Kidney epithelial cell (primary cell): ENCODE data around the gene KCTD15. TPM values are rescaled to one million over a fixed set of nuclear protein-coding genes. Genes with fewer than 3 reads are reported as not detected.

Source experiments
- DNase-seq: peaks from one replicate; pipeline ENCODE4 v3.0.0-alpha.2; 2010; ENCODE audit warnings: low read depth
- H3K27me3 ChIP-seq: 2 replicates; pipeline ENCODE4 v1.6.0; 2011; ENCODE audit warnings: low read length; ENCODE audit not compliant: control insufficient read depth, insufficient read depth
- H3K36me3 ChIP-seq: 2 replicates; pipeline ENCODE4 v1.5.1; 2011; ENCODE audit warnings: low read length; ENCODE audit not compliant: control insufficient read depth, insufficient read depth
- H3K4me3 ChIP-seq: 2 replicates; pipeline ENCODE4 v1.5.1; 2011; ENCODE audit warnings: low read depth, mild to moderate bottlenecking, control low read depth, low read length
- CTCF ChIP-seq: IDR thresholded peaks from 2 replicates; pipeline ENCODE4 v1.5.1; 2011; ENCODE audit warnings: mild to moderate bottlenecking, moderate library complexity, low read length, control low read depth, inconsistent platforms; ENCODE audit not compliant: insufficient read depth, poor library complexity, severe bottlenecking
- total RNA-seq: library from RNA; depleted of rRNA; stranded (reverse); fragments of >200 nt; gene quantifications from 2 replicates; pipeline ENCODE4 v1.2.3, GENCODE V29; 2015

KCTD15 gene
- total RNA-seq, 1 donor from 2014 or later = 73.5 TPM

- Histone ChIP-seq H3K36me3 (no peaks in the 10 kb centered on the region), H3K27me3 (peaks cover 12% of the 10 kb centered on the region), H3K4me3 (peak overlapping the region; percentile 67)
- no peak for DNase-seq
- TF ChIP-seq CTCF = peak; percentile 65
These were observed 1.1 kb upstream of the KCTD15 start for GRCh38 chr19:33795370-33796163.

- TF ChIP-seq CTCF = no peak
- DNase-seq = no peak
These were observed 1.4 kb downstream of the KCTD15 start for GRCh38 chr19:33797802-33798671.

GRCh38 chr19:33798681-33799111 is 2.0 kb downstream of the KCTD15 start:
- DNase-seq = no peak
- Histone ChIP-seq H3K4me3 (peak overlapping the region; percentile 67), H3K27me3 (no peaks in the 10 kb centered on the region), H3K36me3 (no peaks in the 10 kb centered on the region)
- TF ChIP-seq CTCF = no peak

More at GRCh38 chr19:33797802-33798671, 1.4 kb downstream of the KCTD15 start:
- Histone ChIP-seq H3K27me3 (peaks cover under 1% of the 10 kb centered on the region), H3K4me3 (peak overlapping the region; percentile 67), H3K36me3 (no peaks in the 10 kb centered on the region)

GRCh38 chr19:33799476-33799875 is 2.8 kb downstream of the KCTD15 start:
- no peaks in the 10 kb centered on the region for H3K36me3 ChIP-seq
- no peaks in the 10 kb centered on the region for H3K27me3 ChIP-seq
- no peak for TF ChIP-seq CTCF
- DNase-seq = no peak
- no peak overlapping the region for H3K4me3 ChIP-seq

- no peaks in the 10 kb centered on the region for H3K36me3 ChIP-seq
- DNase-seq = no peak
- H3K27me3 ChIP-seq = no peaks in the 10 kb centered on the region
- TF ChIP-seq CTCF = no peak
- H3K4me3 ChIP-seq = no peak overlapping the region
These were observed 3.5 kb downstream of the KCTD15 start for GRCh38 chr19:33800012-33800680.
